ENCODE results near the gene SNRNP25. TPM values are rescaled to one million over a fixed set of nuclear protein-coding genes. Genes with fewer than 3 reads are reported as not detected.
A peak's percentile ranks its signal among the peaks of the same experiment; 100 is the strongest.

Gene SNRNP25
- polyA plus RNA-seq, 6 donors from 2014 or later: 43.3 to 111 (median 67.2) TPM

GRCh38 chr16:78444-79150 lies 25.0 kb downstream of the SNRNP25 start:
- DNase-seq: no peak
- peaks cover 30 to 49% (median 48%) of the 10 kb centered on the region in 3 donors for H3K4me1 Mint-ChIP-seq
- peak overlapping the region in 5 of 6 donors; percentile 56 to 88 (median 83) for H3K27ac Mint-ChIP-seq
- H3K4me3 Mint-ChIP-seq: peak overlapping the region; percentile 87 to 94 (median 91)
- H3K27me3 Mint-ChIP-seq: peaks cover 4 to 15% (median 14%) of the 10 kb centered on the region in 3 donors
- H3K36me3 Mint-ChIP-seq: no peaks in the 10 kb centered on the region
- no peaks in the 10 kb centered on the region for H3K9me3 Mint-ChIP-seq
- peak; percentile 32 to 36 for ATAC-seq (ENCODE audit: low read depth in 2 of 2)

GRCh38 chr16:79151-80054 lies 25.8 kb downstream of the SNRNP25 start:
- DNase-seq (no peak), ATAC-seq (ENCODE audit: low read depth in 2 of 2) (no peak)
- Mint-ChIP-seq H3K27ac (peak overlapping the region in 4 of 6 donors; percentile 19 to 85 (median 78)), H3K4me3 (peak overlapping the region; percentile 87 to 94 (median 91)), H3K4me1 (peaks cover 36 to 57% (median 56%) of the 10 kb centered on the region in 3 donors), H3K36me3 (no peaks in the 10 kb centered on the region), H3K27me3 (peaks cover 4 to 8% (median 7%) of the 10 kb centered on the region in 3 donors), H3K9me3 (no peaks in the 10 kb centered on the region)

- no peaks in the 10 kb centered on the region for H3K9me3 Mint-ChIP-seq
- no peak for DNase-seq
- peak overlapping the region in 2 of 8 donors; percentile 5 to 66 for H3K4me3 Mint-ChIP-seq
- ATAC-seq (ENCODE audit: low read depth in 2 of 2): no peak
- H3K36me3 Mint-ChIP-seq: no peaks in the 10 kb centered on the region
- peak overlapping the region in 5 of 6 donors; percentile 50 to 99 (median 64) for H3K27ac Mint-ChIP-seq
- no peaks in the 10 kb centered on the region for H3K27me3 Mint-ChIP-seq
- peaks cover 35 to 59% (median 54%) of the 10 kb centered on the region in 3 donors for H3K4me1 Mint-ChIP-seq
These were observed 29.5 kb downstream of the SNRNP25 start for GRCh38 chr16:83060-83603.

GRCh38 chr16:83781-84615 lies 30.4 kb downstream of the SNRNP25 start:
- Mint-ChIP-seq H3K27me3 (no peaks in the 10 kb centered on the region), H3K27ac (peak overlapping the region; percentile 90 to 99 (median 96)), H3K4me3 (peak overlapping the region; percentile 45 to 89 (median 68)), H3K4me1 (peaks cover 32 to 53% (median 49%) of the 10 kb centered on the region in 3 donors), H3K9me3 (no peaks in the 10 kb centered on the region), H3K36me3 (no peaks in the 10 kb centered on the region)
- no peak for ATAC-seq (ENCODE audit: low read depth in 2 of 2)
- DNase-seq: no peak

- H3K4me1 Mint-ChIP-seq: peaks cover 27 to 45% (median 40%) of the 10 kb centered on the region in 3 donors
- peak overlapping the region in 7 of 8 donors; percentile 4 to 77 (median 63) for H3K4me3 Mint-ChIP-seq
- H3K36me3 Mint-ChIP-seq: no peaks in the 10 kb centered on the region
These were observed 31.2 kb downstream of the SNRNP25 start for GRCh38 chr16:84718-85406.

GRCh38 chr16:85407-85782 lies 31.8 kb downstream of the SNRNP25 start:
- Mint-ChIP-seq H3K4me3 (peak overlapping the region in 1 of 8 donors; percentile 62), H3K27me3 (no peaks in the 10 kb centered on the region), H3K27ac (peak overlapping the region in 5 of 6 donors; percentile 85 to 99 (median 96)), H3K36me3 (no peaks in the 10 kb centered on the region), H3K4me1 (peaks cover 27 to 40% (median 39%) of the 10 kb centered on the region in 3 donors), H3K9me3 (no peaks in the 10 kb centered on the region)
- ATAC-seq (ENCODE audit: low read depth in 2 of 2) (no peak), DNase-seq (no peak)

More at GRCh38 chr16:84718-85406, 31.2 kb downstream of the SNRNP25 start:
- Mint-ChIP-seq H3K27me3 (no peaks in the 10 kb centered on the region), H3K9me3 (no peaks in the 10 kb centered on the region), H3K27ac (peak overlapping the region; percentile 90 to 99 (median 96))
- DNase-seq (peak; percentile 82), ATAC-seq (ENCODE audit: low read depth in 2 of 2) (peak; percentile 94)

- Mint-ChIP-seq H3K36me3 (no peaks in the 10 kb centered on the region), H3K27ac (peak overlapping the region; percentile 71 to 87 (median 80)), H3K9me3 (no peaks in the 10 kb centered on the region), H3K4me1 (peaks cover 27 to 39% (median 38%) of the 10 kb centered on the region in 3 donors), H3K27me3 (no peaks in the 10 kb centered on the region), H3K4me3 (peak overlapping the region in 1 of 8 donors; percentile 20)
- ATAC-seq (ENCODE audit: low read depth in 2 of 2) (no peak), DNase-seq (no peak)
These were observed 32.2 kb downstream of the SNRNP25 start for GRCh38 chr16:85865-86264.

- Mint-ChIP-seq H3K27me3 (no peaks in the 10 kb centered on the region), H3K27ac (peak overlapping the region in 4 of 6 donors; percentile 69 to 85 (median 75)), H3K36me3 (no peaks in the 10 kb centered on the region), H3K4me1 (peaks cover 27 to 39% (median 38%) of the 10 kb centered on the region in 3 donors), H3K4me3 (no peak overlapping the region), H3K9me3 (no peaks in the 10 kb centered on the region)
- ATAC-seq (ENCODE audit: low read depth in 2 of 2): no peak
- DNase-seq: no peak
These were observed 32.9 kb downstream of the SNRNP25 start for GRCh38 chr16:86483-86952.

- ATAC-seq (ENCODE audit: low read depth in 2 of 2): no peak
These were observed 35.0 kb downstream of the SNRNP25 start for GRCh38 chr16:88613-89012.

GRCh38 chr16:89391-90302 lies 36.0 kb downstream of the SNRNP25 start:
- Mint-ChIP-seq H3K4me1 (peaks cover 10 to 14% (median 13%) of the 10 kb centered on the region in 3 donors), H3K27me3 (no peaks in the 10 kb centered on the region), H3K4me3 (no peak overlapping the region), H3K9me3 (no peaks in the 10 kb centered on the region), H3K36me3 (no peaks in the 10 kb centered on the region), H3K27ac (no peak overlapping the region)
- no peak for DNase-seq
- no peak for ATAC-seq (ENCODE audit: low read depth in 2 of 2)

More at GRCh38 chr16:88613-89012, 35.0 kb downstream of the SNRNP25 start:
- no peak for DNase-seq
- H3K36me3 Mint-ChIP-seq: no peaks in the 10 kb centered on the region
- no peaks in the 10 kb centered on the region for H3K27me3 Mint-ChIP-seq
- H3K4me1 Mint-ChIP-seq: peaks cover 19 to 24% (median 23%) of the 10 kb centered on the region in 3 donors
- H3K9me3 Mint-ChIP-seq: no peaks in the 10 kb centered on the region
- H3K27ac Mint-ChIP-seq: peak overlapping the region in 2 of 6 donors; percentile 42 to 49
- peak overlapping the region in 1 of 8 donors; percentile 33 for H3K4me3 Mint-ChIP-seq

GRCh38 chr16:91484-91883 lies 37.9 kb downstream of the SNRNP25 start:
- no peaks in the 10 kb centered on the region for H3K36me3 Mint-ChIP-seq
- DNase-seq (no peak), ATAC-seq (ENCODE audit: low read depth in 2 of 2) (no peak)
- H3K4me1 Mint-ChIP-seq: no peaks in the 10 kb centered on the region
- no peaks in the 10 kb centered on the region for H3K9me3 Mint-ChIP-seq
- H3K27ac Mint-ChIP-seq: peak overlapping the region in 1 of 6 donors; percentile 66
- H3K4me3 Mint-ChIP-seq: no peak overlapping the region
- no peaks in the 10 kb centered on the region for H3K27me3 Mint-ChIP-seq

Data from naive B cell (primary cell).